ENCODE data around the gene MYCN. TPM values are rescaled to one million over a fixed set of nuclear protein-coding genes. Genes with fewer than 3 reads are reported as not detected.
A peak's percentile ranks its signal among the peaks of the same experiment; 100 is the strongest.

Gene MYCN
- total RNA-seq, 4 donors from 2014 or later: 0.21 to 0.95 (median 0.33) TPM

DNA sequence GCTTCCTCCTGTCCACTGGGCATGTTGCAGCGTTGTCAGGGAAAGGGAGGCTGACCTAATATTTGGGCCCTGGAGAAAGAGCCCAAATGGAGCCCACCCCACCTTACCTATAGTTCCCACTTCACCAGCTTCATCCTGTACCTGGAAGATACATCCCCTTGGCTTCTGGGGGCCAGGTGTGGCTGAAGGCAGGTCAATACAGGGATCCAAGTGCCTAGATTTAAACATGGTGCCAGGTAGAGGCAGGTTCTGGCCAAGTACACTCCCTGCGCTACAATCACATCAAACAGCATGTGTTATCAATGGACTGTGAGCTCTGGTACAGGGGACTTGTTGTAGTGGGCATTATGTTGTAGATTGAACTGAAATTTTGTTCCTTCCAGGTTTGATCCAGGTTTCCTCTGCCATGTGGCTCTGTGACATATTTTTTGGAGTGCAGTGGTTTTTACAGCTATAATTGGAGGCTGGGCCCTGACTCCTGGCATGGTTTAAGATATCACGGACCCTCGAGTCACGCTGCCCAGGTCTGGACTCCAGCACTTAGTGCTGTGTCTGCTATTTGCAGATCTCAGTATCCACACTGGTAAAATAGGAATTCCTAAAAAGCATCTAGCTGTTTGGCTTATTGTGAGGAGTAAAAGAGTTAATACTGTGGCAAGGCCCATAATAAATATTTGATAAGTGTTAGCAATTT is 23.8 kb downstream of the MYCN start:
- WGBS, 2 donors: 84 to 90% methylated on average over 3 to 5 of the region's 5 CpGs
- DNase-seq: no peak
- H3K9me3 ChIP-seq: no peaks in the 10 kb centered on the region
- H3K4me1 ChIP-seq: peaks cover 0 to 20% (median 4%) of the 10 kb centered on the region in 3 donors
- no peak overlapping the region for H3K4me3 ChIP-seq
- TF ChIP-seq POLR2A (IDR thresholded peaks at IDR 0.05): no peak
- TF ChIP-seq, protein P1, sequence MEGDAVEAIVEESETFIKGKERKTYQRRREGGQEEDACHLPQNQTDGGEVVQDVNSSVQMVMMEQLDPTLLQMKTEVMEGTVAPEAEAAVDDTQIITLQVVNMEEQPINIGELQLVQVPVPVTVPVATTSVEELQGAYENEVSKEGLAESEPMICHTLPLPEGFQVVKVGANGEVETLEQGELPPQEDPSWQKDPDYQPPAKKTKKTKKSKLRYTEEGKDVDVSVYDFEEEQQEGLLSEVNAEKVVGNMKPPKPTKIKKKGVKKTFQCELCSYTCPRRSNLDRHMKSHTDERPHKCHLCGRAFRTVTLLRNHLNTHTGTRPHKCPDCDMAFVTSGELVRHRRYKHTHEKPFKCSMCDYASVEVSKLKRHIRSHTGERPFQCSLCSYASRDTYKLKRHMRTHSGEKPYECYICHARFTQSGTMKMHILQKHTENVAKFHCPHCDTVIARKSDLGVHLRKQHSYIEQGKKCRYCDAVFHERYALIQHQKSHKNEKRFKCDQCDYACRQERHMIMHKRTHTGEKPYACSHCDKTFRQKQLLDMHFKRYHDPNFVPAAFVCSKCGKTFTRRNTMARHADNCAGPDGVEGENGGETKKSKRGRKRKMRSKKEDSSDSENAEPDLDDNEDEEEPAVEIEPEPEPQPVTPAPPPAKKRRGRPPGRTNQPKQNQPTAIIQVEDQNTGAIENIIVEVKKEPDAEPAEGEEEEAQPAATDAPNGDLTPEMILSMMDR (IDR thresholded peaks at IDR 0.05): no peak
- H3K27me3 ChIP-seq: no peaks in the 10 kb centered on the region
- H3K36me3 ChIP-seq: no peaks in the 10 kb centered on the region
- no peak overlapping the region for H3K27ac ChIP-seq
- intact Hi-C loops (cut with DNase I): no loop called here

DNA sequence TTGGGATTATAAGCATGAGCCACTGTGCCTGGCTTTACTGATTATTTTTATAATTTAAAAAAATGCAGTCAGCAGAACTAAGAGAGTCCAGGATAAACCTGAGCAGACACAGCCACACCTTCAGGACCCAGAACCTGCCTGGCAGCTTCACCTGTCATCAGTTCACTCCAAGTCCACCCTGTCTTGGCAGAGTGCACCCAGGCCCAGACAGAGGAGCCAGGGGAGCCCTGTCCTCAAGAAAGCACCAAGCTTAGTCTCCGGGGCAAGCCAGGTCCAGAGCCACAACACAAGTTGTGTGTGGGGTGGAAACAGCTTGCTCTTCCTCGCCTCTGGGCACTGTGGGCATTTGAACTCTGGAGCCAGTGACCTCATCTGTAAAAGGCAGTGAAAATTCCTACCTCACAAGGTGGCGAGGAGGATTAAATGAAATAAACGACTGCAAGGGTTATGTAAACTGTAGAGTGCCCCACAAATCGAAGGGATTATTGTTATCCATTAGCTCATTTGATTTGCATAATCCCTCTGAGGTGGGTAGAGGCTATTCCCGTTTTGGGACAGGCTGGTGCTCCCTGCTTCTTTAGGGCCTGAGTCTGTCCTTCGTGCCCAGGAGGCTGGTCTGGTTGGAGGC is 24.7 kb downstream of the MYCN start:
- Histone ChIP-seq H3K27ac (peak overlapping the region in 2 of 4 donors; percentile 17 to 53), H3K27me3 (no peaks in the 10 kb centered on the region), H3K9me3 (no peaks in the 10 kb centered on the region), H3K4me1 (peaks cover 0 to 20% (median 4%) of the 10 kb centered on the region in 3 donors), H3K36me3 (no peaks in the 10 kb centered on the region), H3K4me3 (no peak overlapping the region)
- DNase-seq: no peak
- 53 to 62% methylated on average over 6 of the region's 7 CpGs for WGBS, 2 donors
- intact Hi-C loops (cut with DNase I): no loop called here
- TF ChIP-seq POLR2A (IDR thresholded peaks at IDR 0.05): no peak
- TF ChIP-seq, protein P1 (IDR thresholded peaks at IDR 0.05): no peak

DNA sequence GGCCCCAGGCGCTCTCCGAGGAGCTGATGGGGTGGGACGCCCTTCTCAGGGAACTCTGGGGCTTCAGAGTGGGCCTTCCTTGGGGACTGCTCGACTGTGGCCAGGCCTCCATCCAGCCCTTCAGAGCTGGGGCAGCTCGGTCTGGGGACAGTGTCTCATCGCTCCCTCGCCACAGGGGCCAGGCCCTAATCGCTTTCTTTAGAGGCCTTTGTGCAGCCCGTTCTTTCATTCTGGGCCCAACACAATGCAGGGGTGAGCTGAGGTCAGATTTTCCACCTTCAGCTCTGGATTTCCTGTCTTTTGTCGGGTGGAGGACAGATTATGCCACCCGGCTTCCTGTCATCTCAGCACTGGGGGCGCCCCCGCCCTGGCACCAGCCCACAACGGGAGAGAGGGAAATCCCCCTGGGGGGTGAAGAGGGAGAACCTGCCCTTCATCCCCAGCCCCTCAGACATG is 25.2 kb downstream of the MYCN start:
- 59% methylated on average over 7 of the region's 14 CpGs; no CpG with 5 or more reads in 1 of the 2 donors for WGBS, 2 donors
- Histone ChIP-seq H3K4me1 (peaks cover 0 to 20% (median 4%) of the 10 kb centered on the region in 3 donors), H3K27me3 (no peaks in the 10 kb centered on the region), H3K36me3 (no peaks in the 10 kb centered on the region), H3K9me3 (no peaks in the 10 kb centered on the region), H3K27ac (peak overlapping the region in 1 of 4 donors; percentile 53), H3K4me3 (no peak overlapping the region)
- TF ChIP-seq, protein P1 (IDR thresholded peaks at IDR 0.05): no peak
- TF ChIP-seq POLR2A (IDR thresholded peaks at IDR 0.05): no peak
- DNase-seq: no peak
- intact Hi-C loops (cut with DNase I): no loop called here

DNA sequence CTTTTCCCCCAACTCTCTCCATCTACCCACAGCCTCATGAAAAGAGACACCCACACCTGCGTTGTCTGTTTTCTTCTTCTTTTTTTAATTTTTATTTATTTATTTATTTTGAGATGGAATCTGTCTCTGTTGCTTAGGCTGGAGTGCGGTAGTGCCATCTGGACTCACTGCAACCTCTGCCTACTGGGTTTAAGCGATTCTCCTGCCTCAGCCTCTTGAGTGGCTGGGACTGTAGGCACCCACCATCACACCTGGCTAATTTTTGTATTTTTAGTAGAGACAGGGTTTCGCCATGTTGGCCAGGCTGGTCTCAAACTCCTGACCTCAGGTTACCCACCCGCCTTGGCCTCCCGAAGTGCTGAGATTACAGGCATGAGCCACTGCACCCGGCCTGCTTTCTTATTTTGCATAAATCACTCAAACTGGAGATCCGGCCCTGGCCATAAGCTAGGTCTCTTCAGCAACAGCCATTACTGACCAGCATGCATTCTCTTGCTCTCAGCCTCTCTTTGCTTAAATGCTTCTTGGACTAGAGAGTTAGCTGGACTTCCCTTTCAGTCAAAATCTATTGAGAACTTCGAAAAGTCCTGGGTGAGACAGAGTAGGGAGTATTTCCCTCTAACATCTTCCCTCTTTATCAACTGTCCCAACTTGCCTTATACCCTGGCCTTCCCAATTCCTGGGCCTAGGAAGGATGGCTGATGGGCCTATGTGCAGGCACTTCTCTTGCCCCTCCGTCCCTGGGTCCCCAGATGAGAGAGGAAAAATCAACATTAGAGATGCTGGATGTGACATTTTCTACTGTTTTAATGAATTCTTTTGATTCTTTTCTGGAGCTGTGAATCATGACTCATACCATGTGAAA is 27.3 kb downstream of the MYCN start:
- Histone ChIP-seq H3K4me3 (no peak overlapping the region), H3K27me3 (peaks cover 0 to 4% (median 0%) of the 10 kb centered on the region in 4 donors), H3K36me3 (no peaks in the 10 kb centered on the region), H3K4me1 (peaks cover 0 to 20% (median 4%) of the 10 kb centered on the region in 3 donors), H3K27ac (no peak overlapping the region), H3K9me3 (no peaks in the 10 kb centered on the region)
- intact Hi-C loops (cut with DNase I): no loop called here
- TF ChIP-seq POLR2A (IDR thresholded peaks at IDR 0.05): no peak
- TF ChIP-seq, protein P1 (IDR thresholded peaks at IDR 0.05): no peak
- 83 to 87% methylated on average over 9 to 10 of the region's 10 CpGs for WGBS, 2 donors
- no peak for DNase-seq

Data from esophagus squamous epithelium (tissue), 5 donors.